Activated CD4-positive, alpha-beta T cell treated with anti-CD3 and anti-CD28 coated beads for 1 hour (primary cell): ENCODE measurements around the gene RPL38.

Source experiments
- DNase-seq: peaks from one replicate; pipeline ENCODE4 v3.0.0-alpha.2; 2020

RPL38 gene

DNA sequence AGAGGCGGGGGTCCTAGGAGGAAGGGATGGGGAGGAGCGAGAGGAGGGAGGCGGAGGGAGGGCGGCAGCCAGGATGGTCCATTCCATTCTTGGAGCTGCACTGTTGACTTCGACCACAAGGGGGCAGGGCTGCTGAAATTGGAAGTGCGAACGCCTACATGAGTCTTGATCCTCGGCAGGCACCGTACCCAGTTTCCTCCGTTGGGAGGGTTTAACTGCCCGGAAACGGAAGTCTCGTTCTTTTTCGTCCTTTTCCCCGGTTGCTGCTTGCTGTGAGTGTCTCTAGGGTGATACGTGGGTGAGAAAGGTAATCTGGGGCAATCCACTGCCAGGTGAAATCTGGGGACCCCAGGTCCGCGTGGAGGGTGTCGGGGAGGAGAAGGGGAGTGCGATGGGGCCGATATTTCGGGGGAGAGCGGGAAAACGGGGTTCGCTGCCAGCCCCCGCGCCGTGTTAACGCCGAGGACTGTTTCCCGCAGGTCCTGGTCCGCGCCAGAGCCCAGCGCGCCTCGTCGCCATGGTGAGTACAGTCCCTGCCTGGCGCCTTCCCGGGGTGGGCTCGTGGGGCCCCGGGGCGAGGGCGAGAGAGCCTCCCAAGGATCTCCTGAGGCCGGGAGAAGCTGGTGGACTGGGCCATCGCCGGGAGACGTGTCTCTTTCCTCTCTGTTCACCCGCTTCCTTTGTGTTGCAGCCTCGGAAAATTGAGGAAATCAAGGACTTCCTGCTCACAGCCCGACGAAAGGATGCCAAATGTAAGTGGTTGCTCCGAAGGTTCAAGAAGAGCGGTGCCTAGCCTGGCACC lies at the start of gene RPL38:
TSS of gene RPL38 (plus strand) at position 240 of the 802 bp plus-strand sequence. CDS start at position 518, 278 bp downstream.
- DNase-seq: peak; percentile 91

DNA sequence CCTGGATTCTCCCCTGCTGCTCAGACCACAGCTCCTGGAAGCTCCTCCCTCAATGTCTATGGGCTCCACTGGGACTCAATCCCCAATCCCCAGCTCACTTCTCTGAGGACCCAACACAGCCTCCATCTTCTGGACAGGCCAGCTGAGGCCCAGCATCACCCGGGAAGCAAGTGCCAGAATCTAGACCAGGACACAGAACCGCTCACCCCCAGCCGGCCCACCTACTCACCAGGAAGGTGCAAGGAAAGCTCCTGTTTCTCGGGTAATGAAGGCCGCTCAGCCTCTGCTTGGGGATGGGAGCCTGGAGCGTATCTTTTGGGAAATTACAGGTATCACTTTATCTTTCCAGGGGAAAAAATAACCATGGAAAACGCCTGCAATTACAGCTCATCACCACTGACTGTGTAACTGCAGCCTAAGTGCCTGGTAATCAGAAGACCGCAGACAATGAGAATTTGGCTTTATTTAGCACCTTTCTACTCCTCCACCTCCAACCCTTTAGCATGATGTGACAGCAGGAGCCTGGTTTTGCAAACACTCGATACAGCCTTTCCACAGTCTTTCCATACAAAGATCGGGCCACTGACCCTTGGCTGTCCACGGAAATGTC lies 49.6 kb upstream of the RPL38 start:
- no peak for DNase-seq

DNA sequence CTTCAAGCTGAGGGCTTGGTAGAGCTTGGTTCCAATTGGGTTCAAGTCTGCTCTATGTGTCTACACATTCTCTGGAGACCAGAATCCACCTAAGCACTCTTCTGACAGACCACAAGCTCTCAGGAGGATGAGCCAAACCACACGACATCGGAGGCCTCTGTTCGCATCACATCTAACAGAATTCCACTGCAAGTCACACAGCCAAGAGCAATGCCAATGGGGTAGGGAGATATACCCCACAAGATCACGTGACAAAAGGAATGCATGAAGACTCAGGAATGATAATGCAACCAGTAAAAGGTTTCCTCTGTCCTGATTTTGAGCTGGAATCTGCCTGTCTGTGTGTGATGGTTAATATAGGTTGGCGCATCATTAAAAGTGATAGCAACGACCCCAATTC lies 46.6 kb upstream of the RPL38 start:
- no peak for DNase-seq

DNA sequence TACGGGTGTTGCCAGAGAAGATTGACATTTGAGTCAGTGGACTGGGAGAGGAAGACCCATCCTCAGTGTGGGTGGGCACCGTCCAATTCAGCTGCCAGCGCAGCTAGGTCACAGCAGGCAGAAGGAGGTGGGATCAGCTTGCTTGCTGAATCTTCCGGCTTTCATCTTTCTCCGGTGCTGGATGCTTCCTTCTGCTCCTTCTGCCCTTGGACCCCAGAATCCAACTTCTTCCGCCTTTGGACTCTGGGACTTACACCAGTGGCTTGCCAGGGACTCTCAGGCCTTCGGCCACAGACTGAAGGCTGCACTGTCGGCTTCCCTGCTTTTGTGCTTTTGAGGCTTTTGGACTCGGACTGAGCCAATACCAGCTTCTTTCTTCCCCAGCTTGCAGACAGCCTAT lies 46.1 kb upstream of the RPL38 start:
- no peak for DNase-seq

DNA sequence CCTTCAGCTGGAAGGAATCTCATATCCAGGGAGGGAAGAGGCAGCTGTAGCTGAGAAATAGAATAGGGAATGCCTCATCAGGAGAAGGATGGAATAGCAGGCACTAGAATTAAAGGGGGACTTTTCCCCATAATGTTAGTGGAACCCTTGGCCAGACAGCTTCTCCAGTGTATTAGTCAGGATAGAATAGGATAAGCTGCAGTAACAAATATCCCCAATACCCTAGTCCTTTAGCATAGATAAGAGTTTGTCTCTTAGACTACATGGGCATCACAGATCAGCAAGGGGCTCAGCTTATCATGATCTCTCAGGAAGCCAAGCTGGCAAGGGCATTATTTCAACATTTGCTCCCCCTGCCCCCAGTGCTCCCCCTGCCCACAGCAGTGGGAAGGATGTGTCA lies 44.7 kb upstream of the RPL38 start:
- no peak for DNase-seq

DNA sequence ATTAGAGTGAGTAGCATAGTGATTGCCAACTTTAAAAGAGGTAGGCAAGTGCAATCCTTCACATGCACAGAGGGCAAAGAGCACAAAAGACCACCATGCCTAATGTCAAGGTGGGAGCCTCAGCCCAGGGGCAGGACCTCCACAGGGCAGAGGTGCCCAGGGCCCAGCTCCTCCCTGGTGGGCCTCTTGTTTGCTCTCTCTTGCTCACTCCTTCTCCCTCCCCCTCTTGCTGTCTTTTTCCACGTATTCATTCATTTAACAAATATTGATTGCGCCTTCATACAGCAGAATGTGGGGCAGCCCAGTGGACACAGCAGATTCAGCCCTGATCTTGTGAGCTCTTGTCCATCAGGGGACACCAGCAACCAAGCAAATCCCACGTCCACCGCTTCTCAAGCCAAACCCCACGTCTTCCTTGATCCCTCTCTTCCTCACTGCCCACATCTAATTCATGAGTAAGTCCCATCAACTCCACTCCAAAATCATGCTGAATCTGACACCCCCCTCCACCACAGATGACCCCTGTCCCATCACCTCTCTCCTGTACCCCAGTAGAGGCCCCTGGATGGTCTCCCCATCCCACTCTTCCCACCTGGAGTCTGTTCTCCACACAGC lies 44.1 kb upstream of the RPL38 start:
- DNase-seq: no peak

DNA sequence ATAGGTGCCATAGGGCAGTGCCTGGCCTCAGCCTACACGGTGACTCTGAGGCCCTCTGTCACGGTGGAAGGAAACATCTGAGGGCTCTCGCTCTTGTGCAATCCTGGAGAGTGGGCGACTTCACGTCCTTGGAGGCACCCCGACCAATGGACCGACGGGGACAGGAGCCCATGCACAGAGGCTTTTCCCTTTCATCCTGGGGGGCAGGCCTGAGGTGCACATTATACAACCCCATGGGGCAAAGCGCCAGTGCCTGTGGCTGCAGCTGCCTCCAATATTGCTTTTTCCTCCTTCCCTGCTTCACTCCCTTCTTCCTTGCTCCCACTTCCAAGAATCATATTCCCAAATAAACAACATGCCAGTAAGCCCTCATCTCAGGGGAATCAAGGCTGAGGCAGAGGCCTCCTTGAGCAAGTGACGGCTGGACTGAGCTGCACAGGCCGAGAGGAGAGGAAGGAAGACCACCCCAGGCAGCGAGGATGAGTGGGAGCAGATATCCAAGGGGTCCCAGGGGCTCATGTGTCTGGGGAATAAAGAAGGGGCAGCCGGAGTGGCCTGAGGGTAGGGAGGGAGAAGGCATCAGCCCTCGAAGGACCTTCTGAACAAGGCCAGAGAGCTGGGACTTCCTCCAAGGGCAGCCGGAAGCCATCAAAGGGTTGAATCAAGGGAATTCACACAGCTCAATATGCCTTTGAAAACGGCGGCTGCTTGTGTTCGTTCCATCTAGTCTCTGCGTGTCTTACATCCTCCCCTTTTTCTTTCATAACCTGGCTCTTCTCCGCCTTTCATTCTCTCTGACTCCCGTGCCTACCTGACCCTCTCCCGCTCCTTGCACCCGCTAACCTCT lies 42.6 kb upstream of the RPL38 start:
- DNase-seq: no peak

DNA sequence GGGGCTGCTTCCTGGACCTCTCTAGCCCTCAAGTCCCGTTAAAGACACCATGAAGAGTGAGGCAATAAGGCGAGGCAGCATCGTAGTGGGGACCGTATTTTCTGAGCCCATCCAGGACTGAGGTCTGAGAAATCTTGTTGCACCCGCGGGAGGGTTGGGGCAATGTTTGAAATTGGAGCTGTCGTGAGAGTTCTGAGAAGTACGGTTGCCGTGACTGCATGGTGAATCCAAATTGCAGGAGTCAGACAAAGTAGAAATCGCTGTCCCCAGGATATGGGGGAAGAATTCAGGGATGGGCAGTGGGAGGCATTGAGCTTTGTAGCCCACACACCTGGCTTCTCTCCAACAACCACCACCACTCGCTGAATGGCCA lies 42.0 kb upstream of the RPL38 start:
- DNase-seq: no peak

DNA sequence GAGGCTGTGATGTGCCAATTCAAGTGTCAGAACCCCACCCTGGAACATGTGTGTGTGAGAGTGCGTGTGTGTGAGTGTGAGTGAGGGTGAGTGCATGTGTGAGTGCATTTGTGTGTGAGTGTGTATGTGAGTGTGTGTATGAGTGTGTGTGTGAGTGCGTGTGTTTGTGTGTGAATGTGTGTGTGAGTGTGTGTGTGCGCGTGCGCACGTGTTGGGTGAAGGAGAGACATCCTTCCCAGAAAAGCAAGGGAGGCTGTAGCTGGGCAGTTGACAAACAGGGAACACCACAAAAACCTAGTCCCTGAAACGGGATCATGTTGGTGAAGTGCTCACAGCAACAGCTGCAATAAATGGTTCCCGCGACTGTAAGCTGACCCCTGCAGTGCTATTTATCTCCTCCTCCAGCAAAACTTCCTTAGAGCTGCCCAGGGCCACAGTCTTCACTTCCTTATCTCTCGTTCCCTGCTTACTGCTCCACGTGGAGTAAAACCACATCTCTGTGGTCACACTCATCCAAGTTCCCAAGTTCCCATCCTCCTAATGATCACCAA lies 40.1 kb upstream of the RPL38 start:
- DNase-seq: no peak

DNA sequence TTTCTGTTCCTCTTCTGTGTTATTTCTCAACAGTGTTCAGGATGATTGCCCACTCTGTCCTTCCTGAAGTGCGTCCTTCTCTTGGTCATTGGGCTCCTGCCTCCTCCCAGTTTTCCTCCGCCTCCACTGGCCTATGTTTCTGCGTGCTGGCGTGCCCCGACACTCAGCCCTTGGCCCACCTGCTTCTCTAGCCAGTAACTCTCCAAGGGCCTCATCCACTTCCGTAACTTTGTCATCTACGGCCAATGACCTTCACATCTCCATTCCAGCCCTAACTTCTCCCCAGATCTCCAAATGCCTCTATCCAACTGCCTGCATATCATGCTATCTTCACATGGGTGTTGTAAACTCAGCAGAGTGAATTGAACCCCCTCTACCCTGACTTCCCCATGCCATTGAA lies 39.6 kb upstream of the RPL38 start:
- no peak for DNase-seq

DNA sequence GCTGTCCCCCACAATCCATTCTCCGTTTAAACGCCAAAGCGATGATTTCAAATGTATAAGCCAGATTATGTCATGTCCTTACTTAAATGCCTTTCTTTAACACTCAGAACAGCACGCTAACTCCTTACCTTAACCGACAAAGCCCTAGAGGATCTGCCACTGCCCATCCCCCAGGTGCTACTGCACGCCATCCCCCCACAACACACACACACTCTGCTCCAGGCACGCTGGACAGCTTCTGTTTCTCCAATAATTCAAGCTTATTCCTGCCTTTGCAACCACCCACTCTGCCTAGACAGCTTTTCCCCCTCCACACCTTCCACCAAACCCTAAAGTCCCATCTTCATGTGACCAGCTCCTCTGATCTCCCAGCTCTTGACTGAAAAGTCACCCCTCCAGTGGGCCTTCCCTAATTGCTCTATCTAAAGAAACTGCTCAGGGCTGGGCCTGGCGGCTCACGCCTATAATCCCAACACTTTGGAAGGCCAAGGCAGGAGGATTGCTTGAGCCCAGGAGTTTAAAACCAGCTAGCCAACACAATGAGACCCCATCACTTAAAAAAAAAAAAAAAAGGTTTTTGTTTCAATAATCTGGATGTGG lies 38.9 kb upstream of the RPL38 start:
- DNase-seq: no peak

DNA sequence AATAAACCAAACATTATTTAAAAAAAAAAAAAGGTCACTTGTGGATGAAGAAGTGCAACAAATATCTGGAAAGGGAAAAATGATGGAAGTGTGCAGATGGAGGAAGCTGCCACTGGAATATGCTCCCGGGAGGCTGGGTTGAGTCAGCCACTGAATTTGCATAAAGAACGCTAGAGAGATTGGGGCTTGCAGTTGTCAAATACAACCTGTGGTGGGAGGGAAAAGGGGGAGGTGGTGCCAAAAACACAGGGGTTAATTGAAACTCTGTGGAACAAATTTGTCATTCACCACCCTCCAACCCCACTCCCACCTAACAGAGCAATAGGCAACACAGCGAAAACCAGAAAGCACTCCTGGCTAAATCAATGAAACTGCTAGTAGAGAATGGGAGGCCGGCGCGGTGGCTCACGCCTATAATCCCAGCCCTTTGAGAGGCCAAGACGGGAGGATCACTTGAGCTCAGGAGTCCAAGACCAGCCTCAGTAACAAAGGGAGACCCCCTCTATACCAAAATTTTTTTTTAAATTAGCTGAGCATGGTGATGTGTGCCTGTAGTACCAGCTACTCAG lies 37.6 kb upstream of the RPL38 start:
- no peak for DNase-seq

DNA sequence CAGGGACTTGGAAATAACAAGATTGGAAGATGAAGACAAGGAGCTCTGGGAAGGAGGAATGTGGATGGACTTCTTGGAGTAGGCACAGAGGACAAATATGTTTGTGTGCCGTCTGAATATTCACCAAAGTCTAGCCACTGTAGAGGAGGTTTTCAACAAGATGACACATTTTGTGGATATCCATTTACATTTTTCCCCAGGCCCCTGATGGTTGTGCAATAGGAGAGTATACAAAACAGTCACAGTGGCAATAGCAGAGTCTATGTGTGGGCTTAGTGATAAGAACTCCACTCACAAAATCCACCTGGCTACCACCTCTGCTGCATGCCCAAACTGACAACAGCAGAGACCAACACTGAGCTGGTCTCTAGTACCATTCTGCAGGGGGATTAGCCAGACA lies 32.6 kb upstream of the RPL38 start:
- no peak for DNase-seq

DNA sequence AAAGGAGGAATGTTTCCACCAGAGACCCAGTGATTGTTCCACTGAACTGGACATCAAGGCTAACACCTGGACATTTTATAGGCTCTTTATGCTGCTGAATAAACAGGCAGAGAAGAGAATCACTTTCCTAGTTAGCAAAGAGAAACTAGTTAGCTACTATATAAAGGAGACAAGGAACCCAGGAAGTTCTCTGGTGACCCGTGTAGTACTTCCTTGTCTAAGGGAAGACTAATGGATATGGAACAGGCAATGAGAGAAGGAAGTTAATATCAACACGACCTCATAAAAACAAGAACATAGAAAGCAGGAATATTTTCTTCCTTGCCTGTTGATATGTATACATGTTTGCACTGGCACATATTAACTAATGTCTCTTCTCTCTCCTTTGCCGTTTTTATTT lies 30.8 kb upstream of the RPL38 start:
- no peak for DNase-seq

DNA sequence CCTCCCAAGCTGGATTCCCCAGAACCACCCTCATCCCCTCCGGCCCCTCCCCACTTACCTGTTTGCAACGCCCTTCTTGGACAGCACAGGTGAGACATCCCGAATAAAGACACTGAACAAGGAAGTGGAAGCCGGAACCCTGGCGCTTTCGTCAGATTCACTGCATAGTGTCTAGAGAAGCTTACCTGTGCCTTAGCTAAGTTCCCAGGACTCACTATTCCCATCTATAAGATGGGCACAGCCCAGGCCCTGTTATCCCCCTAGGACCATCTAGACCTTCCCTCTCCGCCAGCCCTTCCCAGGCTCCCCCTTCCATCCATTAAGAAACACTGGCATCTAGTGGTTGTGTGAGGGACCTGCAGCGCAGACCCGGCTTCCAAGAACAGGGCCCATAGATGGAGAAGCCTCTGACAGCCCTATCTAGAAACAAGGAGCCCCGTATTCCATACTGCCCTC lies 26.9 kb upstream of the RPL38 start:
- DNase-seq: peak; percentile 10

DNA sequence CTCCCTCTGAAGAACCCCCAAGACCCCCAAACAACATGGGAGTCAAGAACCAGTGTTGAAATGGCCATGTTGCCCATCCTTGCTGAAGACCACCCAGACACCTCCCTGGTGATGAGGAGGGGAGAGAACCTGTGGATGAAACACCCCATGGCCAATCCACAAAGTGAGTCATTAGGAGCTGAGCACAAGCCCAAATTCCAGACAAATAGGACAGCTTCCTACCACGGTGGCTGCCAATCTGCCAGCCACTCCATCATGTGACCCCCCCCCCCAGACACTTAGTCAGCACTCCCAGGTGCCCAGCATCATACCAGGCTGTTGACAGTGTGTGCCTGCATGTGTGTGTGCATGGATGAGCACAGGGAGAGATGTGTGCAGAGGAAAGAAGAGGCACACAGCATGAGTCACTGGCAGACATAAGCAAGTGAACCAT lies 26.4 kb upstream of the RPL38 start:
- DNase-seq: no peak

DNA sequence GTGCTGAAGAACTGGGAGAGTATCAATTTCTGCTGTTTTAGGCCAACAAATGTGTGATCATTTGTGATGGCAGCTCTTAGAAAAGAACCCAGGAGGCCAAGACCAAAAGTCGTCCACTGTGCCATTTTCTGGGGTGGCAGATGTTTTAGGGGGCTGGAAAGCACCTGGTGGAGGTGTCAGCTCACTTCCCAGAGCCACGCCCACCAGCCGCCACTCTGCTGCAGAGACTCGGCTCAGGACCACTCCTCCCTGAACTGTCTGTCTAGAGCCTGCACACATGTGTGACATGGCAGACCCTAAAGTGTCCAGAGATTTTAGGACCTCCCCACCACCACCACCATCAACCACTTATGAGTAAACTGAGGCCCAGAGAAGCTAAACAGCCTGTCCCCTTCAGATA lies 23.9 kb upstream of the RPL38 start:
- no peak for DNase-seq

DNA sequence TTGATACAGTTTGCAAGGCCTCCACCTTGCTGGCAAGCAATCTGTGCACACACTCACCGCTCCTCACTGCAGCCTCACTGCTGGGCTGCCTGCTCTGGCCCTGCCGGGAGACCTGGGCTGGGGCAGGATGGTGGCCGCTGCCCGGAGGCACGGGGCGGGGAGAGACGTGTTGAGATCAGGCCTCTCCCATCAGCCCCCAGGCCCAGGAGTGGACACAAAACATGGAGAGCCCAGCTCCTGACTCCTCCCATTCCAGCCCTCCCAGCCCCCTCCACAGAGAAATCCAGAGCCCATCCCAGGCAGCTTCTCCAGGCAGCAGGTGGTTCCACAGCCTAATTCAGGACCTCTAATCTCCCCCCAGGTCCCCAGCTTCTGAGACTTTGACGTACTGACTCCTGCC lies 23.1 kb upstream of the RPL38 start:
- DNase-seq: no peak

DNA sequence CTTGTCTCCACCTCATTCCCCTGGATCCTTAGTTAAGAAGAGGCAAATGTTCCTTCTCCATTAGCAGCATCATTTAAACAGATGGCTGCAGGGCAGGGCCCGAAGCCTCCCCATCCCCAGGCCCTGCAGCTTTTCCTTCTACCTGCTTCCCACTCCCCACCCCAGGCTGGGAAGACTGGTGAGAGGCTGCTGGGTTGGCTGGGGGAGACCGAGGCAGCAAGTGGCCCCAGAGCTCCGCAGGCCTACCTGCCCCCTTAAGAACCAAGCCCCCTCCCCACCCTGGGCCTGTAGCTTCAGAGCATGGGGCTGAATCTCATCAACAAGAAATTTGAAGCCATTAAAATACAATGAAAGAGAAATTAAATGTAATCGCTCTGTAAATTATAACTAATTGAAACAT lies 22.1 kb upstream of the RPL38 start:
- DNase-seq: no peak

DNA sequence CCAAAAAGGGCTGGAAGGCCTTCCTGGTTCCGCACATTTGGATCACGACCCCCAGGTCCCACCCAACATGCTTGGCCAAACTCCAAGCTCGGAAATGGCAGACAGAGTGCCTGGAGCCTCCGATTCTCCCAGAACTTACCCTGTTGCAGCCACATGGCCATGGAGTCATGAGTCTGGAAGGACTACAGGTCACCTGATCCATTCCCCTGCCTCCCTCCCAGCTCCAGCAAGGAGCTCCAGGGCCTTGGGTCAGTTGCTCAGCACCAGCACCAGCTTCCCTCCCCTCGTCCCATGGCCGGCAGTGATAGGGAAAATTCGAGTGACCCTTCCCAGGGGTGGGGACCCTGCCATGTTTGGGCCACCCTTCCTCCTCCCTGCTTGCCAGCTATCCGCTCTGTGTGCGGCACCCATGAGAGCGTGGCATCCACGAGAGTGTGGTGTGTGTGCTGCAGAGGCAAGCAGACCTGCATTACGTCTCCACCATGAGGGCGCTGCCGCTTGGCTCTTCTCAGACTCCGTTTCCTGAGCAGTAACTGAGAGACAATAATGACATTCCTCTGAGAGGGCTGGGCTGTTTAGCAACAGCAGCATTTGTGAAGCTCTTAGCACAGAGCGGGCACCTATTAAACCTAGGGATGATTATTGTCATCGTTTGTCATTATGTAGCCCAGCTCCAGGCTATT lies 21.3 kb upstream of the RPL38 start:
- DNase-seq: no peak

DNA sequence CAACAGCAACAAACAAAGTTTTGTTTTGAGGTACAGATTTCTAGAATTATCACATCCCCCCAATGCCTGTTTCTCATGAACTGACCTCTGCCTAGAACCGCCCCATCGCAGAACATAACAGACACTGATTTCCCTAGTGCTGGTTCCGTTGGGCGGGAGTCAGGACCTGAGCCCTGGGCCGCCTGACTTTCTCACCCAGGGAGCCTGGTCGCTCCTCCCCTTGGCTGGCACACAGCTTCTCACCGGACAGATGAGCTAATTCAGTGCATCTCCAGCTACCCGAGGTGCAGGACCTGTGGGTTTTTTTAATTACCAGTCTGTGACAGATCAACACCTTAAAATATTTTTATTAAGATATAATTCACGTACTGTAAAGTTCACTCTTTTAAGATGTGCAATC lies 20.1 kb upstream of the RPL38 start:
- DNase-seq: no peak
